Measurements from ENCODE around the gene ZBTB48.

GRCh38 chr1:6570987-6571386, 8.8 kb upstream of the ZBTB48 start:
- TF ChIP-seq POLR2A (IDR thresholded peaks at IDR 0.05) (no peak), CTCF (IDR thresholded peaks at IDR 0.05) (no peak), POLR2AphosphoS5 (IDR thresholded peaks at IDR 0.05) (no peak)

All from prostate gland (tissue), 2 donors.